Measurements from ENCODE around the gene ADAM19.

The ADAM19 gene

GRCh38 chr5:157454273-157454672 is 121.3 kb downstream of the ADAM19 start:
- H3K4me3 ChIP-seq (ENCODE audit: low read depth, low read length), result no peak overlapping the region
- no peak for TF ChIP-seq CTCF (IDR thresholded peaks at IDR 0.05; ENCODE audit: low read depth, low read length)

- no peak overlapping the region for H3K4me3 ChIP-seq (ENCODE audit: low read depth, low read length)
- TF ChIP-seq CTCF (IDR thresholded peaks at IDR 0.05; ENCODE audit: low read depth, low read length), result no peak
These were observed 123.8 kb downstream of the ADAM19 start for GRCh38 chr5:157451806-157452205.

GRCh38 chr5:157450024-157450423 is 125.6 kb downstream of the ADAM19 start:
- no peak overlapping the region for H3K4me3 ChIP-seq (ENCODE audit: low read depth, low read length)
- TF ChIP-seq CTCF (IDR thresholded peaks at IDR 0.05; ENCODE audit: low read depth, low read length), result no peak

DNA sequence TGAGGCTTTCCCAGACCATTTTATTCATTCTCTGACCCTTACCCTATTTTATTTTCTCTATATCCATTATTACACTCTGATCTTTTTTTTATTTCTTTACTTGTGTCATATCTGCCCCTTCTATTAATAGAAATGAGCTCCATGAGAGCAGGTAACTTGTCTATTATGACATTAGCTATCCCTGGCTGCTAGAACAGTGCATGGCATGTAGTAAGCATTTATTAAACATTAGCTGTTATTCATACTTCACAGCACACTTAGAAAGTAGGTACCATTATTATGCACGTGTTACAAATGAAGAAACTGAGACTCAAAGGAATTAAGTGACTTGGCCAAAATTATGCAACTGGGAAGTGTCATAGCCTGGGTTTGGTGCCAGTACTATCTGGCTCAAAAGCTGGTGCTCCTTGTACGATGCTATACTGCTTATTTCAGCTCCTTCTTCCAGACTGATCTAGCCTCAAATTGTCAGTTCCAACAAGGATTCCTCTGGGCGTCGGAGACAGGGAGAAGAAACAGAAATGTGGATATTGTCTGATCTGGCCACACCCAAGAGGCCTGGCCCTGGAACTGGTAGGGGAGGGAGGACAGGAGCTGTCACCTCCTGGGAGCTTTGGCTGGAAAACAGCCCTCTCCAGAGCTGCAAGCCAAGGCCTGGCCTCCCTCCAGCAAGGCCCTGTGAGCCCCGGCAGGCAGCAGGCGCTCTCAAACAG is 126.4 kb downstream of the ADAM19 start:
- H3K4me3 ChIP-seq (ENCODE audit: low read depth, low read length), result no peak overlapping the region
- no peak for TF ChIP-seq CTCF (IDR thresholded peaks at IDR 0.05; ENCODE audit: low read depth, low read length)

GRCh38 chr5:157447201-157447637 is 128.4 kb downstream of the ADAM19 start:
- TF ChIP-seq CTCF (IDR thresholded peaks at IDR 0.05; ENCODE audit: low read depth, low read length), result no peak
- H3K4me3 ChIP-seq (ENCODE audit: low read depth, low read length), result no peak overlapping the region

- no peak for TF ChIP-seq CTCF (IDR thresholded peaks at IDR 0.05; ENCODE audit: low read depth, low read length)
- H3K4me3 ChIP-seq (ENCODE audit: low read depth, low read length), result no peak overlapping the region
These were observed 129.1 kb downstream of the ADAM19 start for GRCh38 chr5:157446412-157446935.

- no peak overlapping the region for H3K4me3 ChIP-seq (ENCODE audit: low read depth, low read length)
- TF ChIP-seq CTCF (IDR thresholded peaks at IDR 0.05; ENCODE audit: low read depth, low read length), result no peak
These were observed 129.7 kb downstream of the ADAM19 start for GRCh38 chr5:157445745-157446411.
